ENCODE measurements around the gene CHN2. TPM values are rescaled to one million over a fixed set of nuclear protein-coding genes. Genes with fewer than 3 reads are reported as not detected.
A peak's percentile ranks its signal among the peaks of the same experiment; 100 is the strongest.

Gene CHN2
- total RNA-seq, 2 experiments from 2014 or later, result 1.7 to 1.8 TPM

DNA sequence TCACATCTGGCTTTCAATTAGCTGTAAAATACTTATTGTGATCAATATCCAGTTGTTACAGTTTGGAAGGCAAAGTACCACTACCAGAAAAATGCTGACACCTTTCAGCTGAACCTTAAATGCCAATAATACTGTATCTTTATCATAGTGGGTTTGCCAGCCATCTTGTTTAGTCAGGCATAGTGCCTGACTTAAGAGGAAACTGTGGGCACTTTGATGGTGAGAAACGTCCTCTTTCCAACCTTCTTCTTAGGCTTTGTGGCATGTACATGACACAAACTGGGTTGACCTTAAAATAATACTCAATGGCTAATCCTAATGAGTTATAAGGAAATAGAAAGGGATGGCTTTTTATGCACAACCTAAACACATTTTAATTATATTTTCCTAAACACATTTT is 316.8 kb downstream of the CHN2 start:
- H3K4me1 Mint-ChIP-seq (ENCODE audit: low read depth), result peaks cover 3% of the 10 kb centered on the region
- H3K4me3 Mint-ChIP-seq, result no peak overlapping the region
- peaks cover 1% of the 10 kb centered on the region for H3K36me3 Mint-ChIP-seq (ENCODE audit: low read depth)
- TF ChIP-seq, protein P1, sequence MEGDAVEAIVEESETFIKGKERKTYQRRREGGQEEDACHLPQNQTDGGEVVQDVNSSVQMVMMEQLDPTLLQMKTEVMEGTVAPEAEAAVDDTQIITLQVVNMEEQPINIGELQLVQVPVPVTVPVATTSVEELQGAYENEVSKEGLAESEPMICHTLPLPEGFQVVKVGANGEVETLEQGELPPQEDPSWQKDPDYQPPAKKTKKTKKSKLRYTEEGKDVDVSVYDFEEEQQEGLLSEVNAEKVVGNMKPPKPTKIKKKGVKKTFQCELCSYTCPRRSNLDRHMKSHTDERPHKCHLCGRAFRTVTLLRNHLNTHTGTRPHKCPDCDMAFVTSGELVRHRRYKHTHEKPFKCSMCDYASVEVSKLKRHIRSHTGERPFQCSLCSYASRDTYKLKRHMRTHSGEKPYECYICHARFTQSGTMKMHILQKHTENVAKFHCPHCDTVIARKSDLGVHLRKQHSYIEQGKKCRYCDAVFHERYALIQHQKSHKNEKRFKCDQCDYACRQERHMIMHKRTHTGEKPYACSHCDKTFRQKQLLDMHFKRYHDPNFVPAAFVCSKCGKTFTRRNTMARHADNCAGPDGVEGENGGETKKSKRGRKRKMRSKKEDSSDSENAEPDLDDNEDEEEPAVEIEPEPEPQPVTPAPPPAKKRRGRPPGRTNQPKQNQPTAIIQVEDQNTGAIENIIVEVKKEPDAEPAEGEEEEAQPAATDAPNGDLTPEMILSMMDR (IDR thresholded peaks at IDR 0.05), result no peak
- CTCF ChIA-PET, result no interaction called here
- POLR2A ChIA-PET, result no interaction called here
- no peak overlapping the region for H3K27ac Mint-ChIP-seq
- no peak for ATAC-seq
- no peaks in the 10 kb centered on the region for H3K27me3 Mint-ChIP-seq
- DNase-seq, result peak; percentile 12
- H3K9me3 Mint-ChIP-seq, result no peaks in the 10 kb centered on the region
- intact Hi-C loops (cut with micrococcal nuclease), result no loop called here

DNA sequence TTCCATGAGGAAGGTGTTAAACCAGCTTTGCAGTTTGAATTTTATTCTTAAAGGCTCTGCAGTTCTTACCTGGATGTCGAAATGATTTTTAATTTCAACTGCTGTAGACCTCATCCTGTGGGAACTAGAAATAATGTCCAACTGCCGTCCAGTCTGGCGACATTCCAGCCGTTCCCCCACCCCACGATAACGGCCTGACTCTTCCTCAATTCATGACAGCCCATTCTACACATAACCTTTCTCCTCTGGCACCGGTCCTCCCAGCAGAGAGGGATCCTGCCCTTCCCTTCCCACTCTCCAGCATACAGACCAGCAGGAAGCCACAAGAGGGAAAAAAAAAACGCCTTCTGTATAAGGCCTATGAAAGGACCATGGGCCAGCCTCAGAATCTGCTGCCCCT is 317.3 kb downstream of the CHN2 start:
- no peak overlapping the region for H3K4me3 Mint-ChIP-seq
- H3K36me3 Mint-ChIP-seq (ENCODE audit: low read depth), result peaks cover 1% of the 10 kb centered on the region
- TF ChIP-seq, protein P1 (IDR thresholded peaks at IDR 0.05), result no peak
- H3K27me3 Mint-ChIP-seq, result no peaks in the 10 kb centered on the region
- H3K4me1 Mint-ChIP-seq (ENCODE audit: low read depth), result peaks cover 3% of the 10 kb centered on the region
- H3K9me3 Mint-ChIP-seq, result no peaks in the 10 kb centered on the region
- ChIA-PET CTCF (no interaction called here), POLR2A (no interaction called here)
- intact Hi-C loops (cut with micrococcal nuclease), result no loop called here
- ATAC-seq (no peak), DNase-seq (no peak)
- no peak overlapping the region for H3K27ac Mint-ChIP-seq

DNA sequence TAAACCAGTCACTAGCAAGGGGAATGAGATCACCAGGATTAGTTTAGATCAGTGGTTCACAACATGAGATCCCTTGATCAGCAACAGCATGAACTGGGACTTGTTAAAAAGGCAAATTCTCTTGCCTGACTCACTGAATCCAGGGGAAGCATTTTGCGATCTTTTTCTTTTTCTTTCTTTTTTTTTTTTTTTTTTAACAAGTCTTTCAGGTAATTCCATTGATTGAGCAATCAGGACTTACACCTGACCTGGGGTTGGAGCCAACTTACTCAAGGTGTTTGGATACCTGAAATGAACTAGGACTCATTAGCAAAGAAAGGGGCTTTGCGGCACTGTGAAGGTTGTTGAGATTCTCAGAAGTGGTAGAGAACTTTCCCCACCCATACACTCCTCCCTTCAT is 321.9 kb downstream of the CHN2 start:
- no peak overlapping the region for H3K4me3 Mint-ChIP-seq
- ATAC-seq, result no peak
- H3K27ac Mint-ChIP-seq, result no peak overlapping the region
- peaks cover 3% of the 10 kb centered on the region for H3K9me3 Mint-ChIP-seq
- no peak for DNase-seq
- no peaks in the 10 kb centered on the region for H3K27me3 Mint-ChIP-seq
- no peaks in the 10 kb centered on the region for H3K4me1 Mint-ChIP-seq (ENCODE audit: low read depth)
- TF ChIP-seq, protein P1 (IDR thresholded peaks at IDR 0.05), result no peak
- intact Hi-C loops (cut with micrococcal nuclease), result no loop called here
- CTCF ChIA-PET, result no interaction called here
- POLR2A ChIA-PET, result no interaction called here
- peaks cover 1% of the 10 kb centered on the region for H3K36me3 Mint-ChIP-seq (ENCODE audit: low read depth)

DNA sequence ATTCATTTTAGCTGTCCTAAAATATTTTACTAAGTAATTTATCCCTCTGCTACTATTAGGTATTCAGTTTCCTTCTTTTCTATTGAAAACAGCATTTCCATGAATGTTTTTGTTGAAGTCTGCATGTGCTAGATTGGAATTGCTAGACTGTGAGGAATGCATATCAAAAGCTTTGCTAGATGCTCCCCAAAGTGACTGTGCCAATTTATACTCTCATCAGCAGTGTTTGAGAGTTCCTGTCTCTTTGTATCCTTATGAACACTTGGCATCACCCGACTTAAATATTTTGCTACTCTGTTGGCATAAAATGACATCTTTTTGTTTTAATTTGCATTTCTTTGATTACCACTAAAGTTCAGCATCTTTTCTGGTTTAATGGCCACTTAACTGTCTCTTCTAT is 324.0 kb downstream of the CHN2 start:
- CTCF ChIA-PET, result no interaction called here
- no peak overlapping the region for H3K27ac Mint-ChIP-seq
- POLR2A ChIA-PET, result no interaction called here

DNA sequence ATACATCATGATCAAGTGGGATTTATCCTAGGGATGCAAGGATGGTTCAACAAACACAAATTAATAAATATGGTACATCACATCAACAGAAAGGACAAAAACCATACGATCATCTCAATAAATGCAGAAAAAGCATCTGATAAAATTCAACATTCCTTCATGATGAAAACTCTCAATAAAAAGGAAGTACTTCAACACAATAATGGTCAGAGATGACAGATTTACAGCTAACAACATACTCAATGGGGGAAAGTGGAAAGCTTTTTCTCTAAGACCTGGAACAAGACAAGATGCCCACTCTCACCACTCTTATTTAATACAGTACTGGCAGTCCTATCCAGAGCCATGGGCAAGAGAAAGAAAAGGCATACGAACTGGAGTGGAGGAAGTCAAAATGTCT is 329.2 kb downstream of the CHN2 start:
- ChIA-PET POLR2A (no interaction called here), CTCF (no interaction called here)
- TF ChIP-seq, protein P1 (IDR thresholded peaks at IDR 0.05), result no peak
- Mint-ChIP-seq H3K4me3 (no peak overlapping the region), H3K4me1 (ENCODE audit: low read depth) (no peaks in the 10 kb centered on the region), H3K27ac (no peak overlapping the region), H3K36me3 (ENCODE audit: low read depth) (no peaks in the 10 kb centered on the region), H3K27me3 (no peaks in the 10 kb centered on the region), H3K9me3 (peaks cover 3% of the 10 kb centered on the region)
- DNase-seq (no peak), ATAC-seq (no peak)
- intact Hi-C loops (cut with micrococcal nuclease), result no loop called here

More for the DNA sequence above, 324.0 kb downstream of the CHN2 start:
- H3K27me3 Mint-ChIP-seq, result no peaks in the 10 kb centered on the region
- ATAC-seq (no peak), DNase-seq (no peak)
- H3K4me3 Mint-ChIP-seq, result no peak overlapping the region
- no peaks in the 10 kb centered on the region for H3K4me1 Mint-ChIP-seq (ENCODE audit: low read depth)
- H3K36me3 Mint-ChIP-seq (ENCODE audit: low read depth), result no peaks in the 10 kb centered on the region
- H3K9me3 Mint-ChIP-seq, result peaks cover 3% of the 10 kb centered on the region
- TF ChIP-seq, protein P1 (IDR thresholded peaks at IDR 0.05), result no peak
- intact Hi-C loops (cut with micrococcal nuclease), result no loop called here

All from activated CD8-positive, alpha-beta T cell treated with anti-CD3 and anti-CD28 coated beads for 36 hours (primary cell).